ENCODE measurements around the gene RPA1. TPM values are rescaled to one million over a fixed set of nuclear protein-coding genes. Genes with fewer than 3 reads are reported as not detected.

RPA1 gene
- total and polyA plus RNA-seq, 10 of the 15 experiments (the other 5 are each of a cell fraction or from before 2014, with no cell fraction given), result 35.9 to 198 (median 71.2) TPM

GRCh38 chr17:1948517-1948825 is 118.7 kb downstream of the RPA1 start:
- Histone ChIP-seq H3K79me2 (ENCODE audit: control insufficient read depth, insufficient read depth, low read length) (no peaks in the 10 kb centered on the region), H3K27ac (ENCODE audit: control insufficient read depth, insufficient read depth) (no peak overlapping the region)
- POLR2A ChIA-PET, result no interaction called here

More at GRCh38 chr17:1948517-1948825, 118.7 kb downstream of the RPA1 start:
- Histone ChIP-seq H2AFZ (ENCODE audit: control insufficient read depth, low read depth, low read length) (no peak overlapping the region), H3K4me2 (ENCODE audit: control insufficient read depth, insufficient read depth) (no peak overlapping the region), H3K4me3 (no peak overlapping the region), H3K9ac (ENCODE audit: control insufficient read depth, insufficient read depth, low read length) (no peak overlapping the region), H3K9me3 (replicated peaks; ENCODE audit: control insufficient read depth, insufficient read depth, low read length) (no peaks in the 10 kb centered on the region), H4K20me1 (ENCODE audit: control insufficient read depth, insufficient read depth) (no peaks in the 10 kb centered on the region), H3K27me3 (replicated peaks in 1 of 2; ENCODE audit: control insufficient read depth in 2 of 2, insufficient read depth in 2 of 2, low read length in 1 of 2) (no peaks in the 10 kb centered on the region), H3K4me1 (ENCODE audit: control insufficient read depth, insufficient read depth, low read length) (no peaks in the 10 kb centered on the region; the same call in 1 of the 2 replicates), H3K36me3 (ENCODE audit: control insufficient read depth in 2 of 2, insufficient read depth in 2 of 2, low read length in 1 of 2) (no peaks in the 10 kb centered on the region)
- SMC1A ChIA-PET (ENCODE audit: uncharacterized antibody, unreplicated experiment), result no interaction called here
- FAIRE-seq (no peak), ATAC-seq (no peak), DNase-seq (ENCODE audit: low read depth, low spot score) (no peak)
- intact Hi-C loops (cut with micrococcal nuclease; ENCODE audit: unreplicated experiment) (no loop called here), in situ Hi-C loops (cut with MboI) (no loop called here)
- CTCF ChIA-PET, result no interaction called here
- no TSS peak for BruUV-seq (replicated peaks)
- RAD21 ChIA-PET (ENCODE audit: unreplicated experiment), result no interaction called here
- no peak for TF ChIP-seq RCOR1 (conservative IDR thresholded peaks at IDR 0.05; ENCODE audit: low read depth, low read length)
- no peak for TF ChIP-seq BACH1 (IDR thresholded peaks at IDR 0.05; ENCODE audit: borderline replicate concordance)
- no peak for TF ChIP-seq ZNF207 (IDR thresholded peaks at IDR 0.05; ENCODE audit: borderline replicate concordance)
- no peak for TF ChIP-seq MAX (IDR thresholded peaks at IDR 0.05; ENCODE audit: low read depth, low read length)
- TF ChIP-seq TBL1XR1 (IDR thresholded peaks at IDR 0.05; ENCODE audit: low read depth, low read length), result no peak
- no peak for TF ChIP-seq TCF7 (IDR thresholded peaks at IDR 0.05; ENCODE audit: borderline replicate concordance)
- no peak for TF ChIP-seq NBN (IDR thresholded peaks at IDR 0.05)
- TF ChIP-seq RAD21 (IDR thresholded peaks at IDR 0.05; ENCODE audit: insufficient read depth, low read depth, low read length), result no peak
- no peak for TF ChIP-seq MYC (IDR thresholded peaks at IDR 0.05; ENCODE audit: insufficient read depth, insufficient read length, insufficient replicate concordance, low read length, severe bottlenecking)
- no peak for TF ChIP-seq PAX5 (IDR thresholded peaks at IDR 0.05; ENCODE audit: borderline replicate concordance, low read depth, low read length)
- TF ChIP-seq TCF12 (IDR thresholded peaks at IDR 0.05; ENCODE audit: low read depth, low read length), result no peak
- 62% methylated on average over 10 of the region's 14 CpGs for WGBS (ENCODE audit: insufficient coverage, insufficient replicate concordance, low lambda C conversion rate, missing lambda C conversion rate)

Other genes starting within 250 kb of the RPA1 start
Only the 7 nearest of the 13 such genes appear.
- gene RILP, start 180.1 kb upstream of the RPA1 start, total RNA-seq (2014; rRNA removed), result 5.3 and 6.0 TPM in 2 replicates
- gene RILP, start 180.1 kb upstream of the RPA1 start, total RNA-seq (2014; rRNA removed; fragmentation: Illumina TruSeq; extraction: Trizol), result 2.4 and 3.3 TPM in 2 replicates
- gene RILP, start 180.1 kb upstream of the RPA1 start, total RNA-seq (2021), result 3.5 and 4.2 TPM in 2 replicates
- gene RILP, start 180.1 kb upstream of the RPA1 start, polyA plus RNA-seq (2011; rRNA removed), result 1.2 and 2.0 TPM in 2 replicates
- gene RILP, start 180.1 kb upstream of the RPA1 start, polyA plus RNA-seq (2014; fragmentation: Illumina TruSeq; extraction: Trizol), result 0.79 and 2.6 TPM in 2 replicates
- gene RILP, start 180.1 kb upstream of the RPA1 start, polyA plus RNA-seq (2014; fragmentation: Nextera tagmentation; extraction: Ambion mirVana), result under 1 TPM in 1 of 2 experiments, not detected in 1; 0.60 TPM
- 6.1 and 8.1 TPM in 2 replicates for gene RILP, start 180.1 kb upstream of the RPA1 start, polyA plus RNA-seq (2014; rRNA removed)
- gene RILP, start 180.1 kb upstream of the RPA1 start, polyA plus RNA-seq (2016; fragmentation: Nextera tagmentation; extraction: Ambion mirVana), result 1 to 10 TPM; 2.2 to 3.5 TPM
- 119 and 157 TPM in 2 replicates for gene PRPF8, start 145.1 kb upstream of the RPA1 start, total RNA-seq (2014; rRNA removed)
- 75.0 and 77.2 TPM in 2 replicates for gene PRPF8, start 145.1 kb upstream of the RPA1 start, total RNA-seq (2014; rRNA removed; fragmentation: Illumina TruSeq; extraction: Trizol)
- 313 and 337 TPM in 2 replicates for gene PRPF8, start 145.1 kb upstream of the RPA1 start, total RNA-seq (2021)
- gene PRPF8, start 145.1 kb upstream of the RPA1 start, polyA plus RNA-seq (2011; rRNA removed), result 45.4 and 156 TPM in 2 replicates
- 193 and 227 TPM in 2 replicates for gene PRPF8, start 145.1 kb upstream of the RPA1 start, polyA plus RNA-seq (2014; fragmentation: Illumina TruSeq; extraction: Trizol)
- 100 to 1,000 TPM; 133 to 167 TPM for gene PRPF8, start 145.1 kb upstream of the RPA1 start, polyA plus RNA-seq (2014; fragmentation: Nextera tagmentation; extraction: Ambion mirVana)
- 123 and 163 TPM in 2 replicates for gene PRPF8, start 145.1 kb upstream of the RPA1 start, polyA plus RNA-seq (2014; rRNA removed)
- 100 to 1,000 TPM; 224 to 238 TPM for gene PRPF8, start 145.1 kb upstream of the RPA1 start, polyA plus RNA-seq (2016; fragmentation: Nextera tagmentation; extraction: Ambion mirVana)
- gene TLCD2, start 119.6 kb upstream of the RPA1 start, total RNA-seq (2014; rRNA removed), result 0.05 and 0.06 TPM in 2 replicates
- 0.04 and 0.05 TPM in 2 replicates for gene TLCD2, start 119.6 kb upstream of the RPA1 start, total RNA-seq (2014; rRNA removed; fragmentation: Illumina TruSeq; extraction: Trizol)
- gene TLCD2, start 119.6 kb upstream of the RPA1 start, total RNA-seq (2021), result 0.08 and 0.15 TPM in 2 replicates
- 0.01 and 0.03 TPM in 2 replicates for gene TLCD2, start 119.6 kb upstream of the RPA1 start, polyA plus RNA-seq (2011; rRNA removed)
- gene TLCD2, start 119.6 kb upstream of the RPA1 start, polyA plus RNA-seq (2014; fragmentation: Illumina TruSeq; extraction: Trizol), result 0.06 TPM in 1 of 2 replicates, not detected in the other
- under 1 TPM; 0.02 TPM for gene TLCD2, start 119.6 kb upstream of the RPA1 start, polyA plus RNA-seq (2014; fragmentation: Nextera tagmentation; extraction: Ambion mirVana)
- gene TLCD2, start 119.6 kb upstream of the RPA1 start, polyA plus RNA-seq (2014; rRNA removed), result 0.11 and 0.13 TPM in 2 replicates
- gene TLCD2, start 119.6 kb upstream of the RPA1 start, polyA plus RNA-seq (2016; fragmentation: Nextera tagmentation; extraction: Ambion mirVana), result not detected
- gene WDR81, start 105.3 kb upstream of the RPA1 start, total RNA-seq (2014; rRNA removed), result 15.1 and 16.0 TPM in 2 replicates
- gene WDR81, start 105.3 kb upstream of the RPA1 start, total RNA-seq (2014; rRNA removed; fragmentation: Illumina TruSeq; extraction: Trizol), result 3.8 and 5.0 TPM in 2 replicates
- gene WDR81, start 105.3 kb upstream of the RPA1 start, total RNA-seq (2021), result 19.0 and 22.4 TPM in 2 replicates
- gene WDR81, start 105.3 kb upstream of the RPA1 start, polyA plus RNA-seq (2011; rRNA removed), result 1.4 and 2.8 TPM in 2 replicates
- 0.54 and 4.0 TPM in 2 replicates for gene WDR81, start 105.3 kb upstream of the RPA1 start, polyA plus RNA-seq (2014; fragmentation: Illumina TruSeq; extraction: Trizol)
- gene WDR81, start 105.3 kb upstream of the RPA1 start, polyA plus RNA-seq (2014; fragmentation: Nextera tagmentation; extraction: Ambion mirVana), result under 1 TPM in 1 of 2 experiments, not detected in 1; 0.13 TPM
- 15.1 and 17.5 TPM in 2 replicates for gene WDR81, start 105.3 kb upstream of the RPA1 start, polyA plus RNA-seq (2014; rRNA removed)
- 1 to 10 TPM; 7.3 to 8.5 TPM for gene WDR81, start 105.3 kb upstream of the RPA1 start, polyA plus RNA-seq (2016; fragmentation: Nextera tagmentation; extraction: Ambion mirVana)
- gene SERPINF2, start 87.1 kb upstream of the RPA1 start, total RNA-seq (2014; rRNA removed), result 0.11 TPM in 1 of 2 replicates, not detected in the other
- 0.04 TPM in 1 of 2 replicates, not detected in the other for gene SERPINF2, start 87.1 kb upstream of the RPA1 start, total RNA-seq (2014; rRNA removed; fragmentation: Illumina TruSeq; extraction: Trizol)
- gene SERPINF2, start 87.1 kb upstream of the RPA1 start, total RNA-seq (2021), result 0.21 and 0.40 TPM in 2 replicates
- gene SERPINF2, start 87.1 kb upstream of the RPA1 start, polyA plus RNA-seq (2011; rRNA removed), result 0.14 TPM in 1 of 2 replicates, not detected in the other
- gene SERPINF2, start 87.1 kb upstream of the RPA1 start, polyA plus RNA-seq (2014; fragmentation: Illumina TruSeq; extraction: Trizol), result not detected in 2 replicates
- not detected for gene SERPINF2, start 87.1 kb upstream of the RPA1 start, polyA plus RNA-seq (2014; fragmentation: Nextera tagmentation; extraction: Ambion mirVana)
- 0.03 TPM in 1 of 2 replicates, not detected in the other for gene SERPINF2, start 87.1 kb upstream of the RPA1 start, polyA plus RNA-seq (2014; rRNA removed)
- gene SERPINF2, start 87.1 kb upstream of the RPA1 start, polyA plus RNA-seq (2016; fragmentation: Nextera tagmentation; extraction: Ambion mirVana), result not detected
- gene SERPINF1, start 67.9 kb upstream of the RPA1 start, total RNA-seq (2014; rRNA removed), result 2.3 and 6.3 TPM in 2 replicates
- 2.4 and 2.9 TPM in 2 replicates for gene SERPINF1, start 67.9 kb upstream of the RPA1 start, total RNA-seq (2014; rRNA removed; fragmentation: Illumina TruSeq; extraction: Trizol)
- 3.0 and 3.4 TPM in 2 replicates for gene SERPINF1, start 67.9 kb upstream of the RPA1 start, total RNA-seq (2021)
- 0.18 and 0.19 TPM in 2 replicates for gene SERPINF1, start 67.9 kb upstream of the RPA1 start, polyA plus RNA-seq (2011; rRNA removed)
- 1.8 and 3.3 TPM in 2 replicates for gene SERPINF1, start 67.9 kb upstream of the RPA1 start, polyA plus RNA-seq (2014; fragmentation: Illumina TruSeq; extraction: Trizol)
- 1 to 10 TPM; 1.7 to 1.9 TPM for gene SERPINF1, start 67.9 kb upstream of the RPA1 start, polyA plus RNA-seq (2014; fragmentation: Nextera tagmentation; extraction: Ambion mirVana)
- gene SERPINF1, start 67.9 kb upstream of the RPA1 start, polyA plus RNA-seq (2014; rRNA removed), result 4.4 and 4.9 TPM in 2 replicates
- 1 to 10 TPM; 4.5 to 5.5 TPM for gene SERPINF1, start 67.9 kb upstream of the RPA1 start, polyA plus RNA-seq (2016; fragmentation: Nextera tagmentation; extraction: Ambion mirVana)
- 13.7 and 13.8 TPM in 2 replicates for gene SMYD4, start 103 bp upstream of the RPA1 start, total RNA-seq (2014; rRNA removed)
- 13.6 and 13.7 TPM in 2 replicates for gene SMYD4, start 103 bp upstream of the RPA1 start, total RNA-seq (2014; rRNA removed; fragmentation: Illumina TruSeq; extraction: Trizol)
- gene SMYD4, start 103 bp upstream of the RPA1 start, total RNA-seq (2021), result 15.6 and 15.8 TPM in 2 replicates
- gene SMYD4, start 103 bp upstream of the RPA1 start, polyA plus RNA-seq (2011; rRNA removed), result 12.5 and 15.1 TPM in 2 replicates
- 13.5 and 15.3 TPM in 2 replicates for gene SMYD4, start 103 bp upstream of the RPA1 start, polyA plus RNA-seq (2014; fragmentation: Illumina TruSeq; extraction: Trizol)
- gene SMYD4, start 103 bp upstream of the RPA1 start, polyA plus RNA-seq (2014; fragmentation: Nextera tagmentation; extraction: Ambion mirVana), result 1 to 10 TPM; 2.1 to 2.6 TPM
- gene SMYD4, start 103 bp upstream of the RPA1 start, polyA plus RNA-seq (2014; rRNA removed), result 11.9 and 12.0 TPM in 2 replicates
- gene SMYD4, start 103 bp upstream of the RPA1 start, polyA plus RNA-seq (2016; fragmentation: Nextera tagmentation; extraction: Ambion mirVana), result 10 to 100 TPM; 16.5 to 18.8 TPM